ENCODE data around the gene CCDC116. TPM values are rescaled to one million over a fixed set of nuclear protein-coding genes. Genes with fewer than 3 reads are reported as not detected.
A peak's percentile ranks its signal among the peaks of the same experiment; 100 is the strongest.
"Not testable (repeated sequence)": the region's sequence is repeated elsewhere in the genome, so short reads cannot be mapped to it uniquely, and the experiment has no call there.

Gene CCDC116
- total RNA-seq, 2 donors from 2014 or later: 0.59 TPM; not detected in 1

DNA sequence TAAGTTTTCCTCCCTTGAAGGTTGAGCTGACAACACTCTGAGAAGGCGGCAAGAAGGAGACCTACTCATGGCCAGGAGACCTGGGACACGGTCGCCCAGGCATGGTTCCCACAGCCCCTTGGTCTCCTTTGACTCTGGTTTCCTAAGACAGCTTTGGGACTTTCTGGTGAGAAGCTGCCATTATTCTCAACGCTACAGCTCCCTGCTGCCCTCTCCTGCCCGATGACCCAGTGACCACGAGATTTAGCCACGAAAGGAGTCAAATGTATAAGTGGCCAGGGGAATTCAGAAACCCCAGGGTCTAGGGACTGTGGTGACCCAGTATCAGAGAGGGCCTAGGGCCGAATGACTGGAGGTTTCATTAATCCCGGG lies 8.8 kb downstream of the CCDC116 start:
- Histone ChIP-seq H3K36me3 (no peaks in the 10 kb centered on the region), H3K27ac (peak overlapping the region; percentile 25), H3K4me1 (peaks cover 4% of the 10 kb centered on the region), H3K27me3 (no peaks in the 10 kb centered on the region), H3K9ac (ENCODE audit: low read depth in 2 of 2, low read length in 2 of 2) (peak overlapping the region; percentile 32 to 70), H3K4me3 (peak overlapping the region; percentile 80), H3K9me3 (no peaks in the 10 kb centered on the region)
- intact Hi-C loops (cut with DNase I): loop anchor here (2.0 kb wide), 1 partner anchor 71 kb away; no protein-coding TSS in a partner anchor
- TF ChIP-seq, protein P1, sequence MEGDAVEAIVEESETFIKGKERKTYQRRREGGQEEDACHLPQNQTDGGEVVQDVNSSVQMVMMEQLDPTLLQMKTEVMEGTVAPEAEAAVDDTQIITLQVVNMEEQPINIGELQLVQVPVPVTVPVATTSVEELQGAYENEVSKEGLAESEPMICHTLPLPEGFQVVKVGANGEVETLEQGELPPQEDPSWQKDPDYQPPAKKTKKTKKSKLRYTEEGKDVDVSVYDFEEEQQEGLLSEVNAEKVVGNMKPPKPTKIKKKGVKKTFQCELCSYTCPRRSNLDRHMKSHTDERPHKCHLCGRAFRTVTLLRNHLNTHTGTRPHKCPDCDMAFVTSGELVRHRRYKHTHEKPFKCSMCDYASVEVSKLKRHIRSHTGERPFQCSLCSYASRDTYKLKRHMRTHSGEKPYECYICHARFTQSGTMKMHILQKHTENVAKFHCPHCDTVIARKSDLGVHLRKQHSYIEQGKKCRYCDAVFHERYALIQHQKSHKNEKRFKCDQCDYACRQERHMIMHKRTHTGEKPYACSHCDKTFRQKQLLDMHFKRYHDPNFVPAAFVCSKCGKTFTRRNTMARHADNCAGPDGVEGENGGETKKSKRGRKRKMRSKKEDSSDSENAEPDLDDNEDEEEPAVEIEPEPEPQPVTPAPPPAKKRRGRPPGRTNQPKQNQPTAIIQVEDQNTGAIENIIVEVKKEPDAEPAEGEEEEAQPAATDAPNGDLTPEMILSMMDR (IDR thresholded peaks at IDR 0.05): peak; percentile 41
- peak; percentile 68 for DNase-seq

DNA sequence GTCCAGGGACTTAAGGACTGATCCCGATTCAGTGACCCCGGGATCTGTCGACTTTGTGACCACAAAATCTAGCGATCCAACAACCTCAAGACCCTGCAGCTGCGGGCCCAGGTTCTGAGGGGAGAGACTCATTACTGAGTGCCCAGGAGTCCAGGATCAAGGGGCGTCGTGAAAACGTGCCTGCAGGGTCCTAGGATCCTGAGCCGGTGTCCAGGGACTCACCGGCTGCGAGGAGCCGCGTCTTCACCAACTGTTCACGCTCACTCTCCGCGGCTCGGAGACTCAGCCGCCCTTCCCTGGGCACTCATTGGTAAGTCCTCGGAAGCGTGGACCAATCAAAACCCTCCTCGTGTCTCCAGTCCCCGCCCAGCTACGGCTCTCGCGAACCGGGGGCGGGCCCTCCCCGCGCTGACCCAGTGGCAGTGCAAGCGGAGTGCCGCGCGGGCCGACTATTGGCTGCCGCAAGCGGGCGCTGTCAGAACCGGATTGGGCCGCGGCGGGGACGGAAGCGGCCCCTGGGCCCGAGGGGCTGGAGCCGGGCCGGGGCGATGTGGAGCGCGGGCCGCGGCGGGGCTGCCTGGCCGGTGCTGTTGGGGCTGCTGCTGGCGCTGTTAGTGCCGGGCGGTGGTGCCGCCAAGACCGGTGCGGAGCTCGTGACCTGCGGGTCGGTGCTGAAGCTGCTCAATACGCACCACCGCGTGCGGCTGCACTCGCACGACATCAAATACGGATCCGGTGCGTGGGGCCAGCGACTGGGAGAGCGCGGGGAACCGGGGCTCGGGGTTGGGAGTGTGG lies 9.4 kb downstream of the CCDC116 start, which contains the start of gene SDF2L1:
Gene SDF2L1, plus strand, starts transcription at position 514 of the 795 bp plus-strand sequence. Its CDS starts 35 bp downstream, at position 549.
- Histone ChIP-seq H3K27ac (peak within 1 kb of the TSS; percentile 33), H3K36me3 (no peaks in the 10 kb centered on the region), H3K9ac (ENCODE audit: low read depth in 2 of 2, low read length in 2 of 2) (peak within 1 kb of the TSS; percentile 71 to 79), H3K4me1 (peaks cover 4% of the 10 kb centered on the region), H3K9me3 (no peaks in the 10 kb centered on the region), H3K27me3 (no peaks in the 10 kb centered on the region), H3K4me3 (peak within 1 kb of the TSS; percentile 80)
- intact Hi-C loops (cut with DNase I): loop anchor here (2.0 kb wide), 1 partner anchor 71 kb away; no protein-coding TSS in a partner anchor
- peak; percentile 99 for DNase-seq
- TF ChIP-seq, protein P1 (IDR thresholded peaks at IDR 0.05): no peak

DNA sequence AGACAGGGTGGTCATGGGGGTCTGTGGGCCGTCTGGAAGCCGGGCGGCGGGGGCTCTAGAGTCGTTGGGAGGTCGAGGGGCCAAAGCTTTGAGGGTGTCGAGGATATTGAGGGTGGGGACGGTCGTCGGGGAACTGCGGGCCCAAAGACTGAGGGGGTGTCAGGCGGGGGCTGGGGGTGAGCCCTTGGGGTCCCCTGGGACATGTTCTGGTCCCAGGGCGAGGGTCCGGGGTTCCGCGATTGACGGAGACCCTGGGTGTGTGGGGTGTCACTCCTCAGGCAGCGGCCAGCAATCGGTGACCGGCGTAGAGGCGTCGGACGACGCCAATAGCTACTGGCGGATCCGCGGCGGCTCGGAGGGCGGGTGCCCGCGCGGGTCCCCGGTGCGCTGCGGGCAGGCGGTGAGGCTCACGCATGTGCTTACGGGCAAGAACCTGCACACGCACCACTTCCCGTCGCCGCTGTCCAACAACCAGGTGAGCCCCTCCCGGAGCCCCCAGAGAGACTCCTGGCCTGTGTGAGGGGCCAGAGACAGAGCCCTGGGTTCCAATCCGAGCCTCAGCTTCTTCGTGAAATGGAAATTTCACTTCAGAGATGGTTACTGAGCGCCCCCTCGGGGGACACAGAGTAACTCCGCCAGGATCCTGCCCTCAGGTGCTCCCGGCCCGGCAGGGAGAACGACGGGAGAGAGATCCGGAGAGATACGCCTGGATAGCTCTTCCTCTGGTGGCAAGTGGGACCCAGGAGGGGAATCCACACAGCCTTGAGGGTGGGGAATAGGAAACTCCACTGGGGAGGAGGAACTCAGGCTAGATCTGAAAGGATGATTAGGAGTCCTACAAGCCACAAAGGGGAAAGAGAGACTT lies 10.3 kb downstream of the CCDC116 start:
- H3K9me3 ChIP-seq: no peaks in the 10 kb centered on the region
- TF ChIP-seq, protein P1 (IDR thresholded peaks at IDR 0.05): peak; percentile 50
- peak overlapping the region; percentile 33 for H3K27ac ChIP-seq
- peak overlapping the region; percentile 71 to 79 for H3K9ac ChIP-seq (ENCODE audit: low read depth in 2 of 2, low read length in 2 of 2)
- intact Hi-C loops (cut with DNase I): no loop called here
- peak overlapping the region; percentile 80 for H3K4me3 ChIP-seq
- no peaks in the 10 kb centered on the region for H3K36me3 ChIP-seq
- H3K27me3 ChIP-seq: no peaks in the 10 kb centered on the region
- H3K4me1 ChIP-seq: peaks cover 4% of the 10 kb centered on the region
- DNase-seq: peak; percentile 78

DNA sequence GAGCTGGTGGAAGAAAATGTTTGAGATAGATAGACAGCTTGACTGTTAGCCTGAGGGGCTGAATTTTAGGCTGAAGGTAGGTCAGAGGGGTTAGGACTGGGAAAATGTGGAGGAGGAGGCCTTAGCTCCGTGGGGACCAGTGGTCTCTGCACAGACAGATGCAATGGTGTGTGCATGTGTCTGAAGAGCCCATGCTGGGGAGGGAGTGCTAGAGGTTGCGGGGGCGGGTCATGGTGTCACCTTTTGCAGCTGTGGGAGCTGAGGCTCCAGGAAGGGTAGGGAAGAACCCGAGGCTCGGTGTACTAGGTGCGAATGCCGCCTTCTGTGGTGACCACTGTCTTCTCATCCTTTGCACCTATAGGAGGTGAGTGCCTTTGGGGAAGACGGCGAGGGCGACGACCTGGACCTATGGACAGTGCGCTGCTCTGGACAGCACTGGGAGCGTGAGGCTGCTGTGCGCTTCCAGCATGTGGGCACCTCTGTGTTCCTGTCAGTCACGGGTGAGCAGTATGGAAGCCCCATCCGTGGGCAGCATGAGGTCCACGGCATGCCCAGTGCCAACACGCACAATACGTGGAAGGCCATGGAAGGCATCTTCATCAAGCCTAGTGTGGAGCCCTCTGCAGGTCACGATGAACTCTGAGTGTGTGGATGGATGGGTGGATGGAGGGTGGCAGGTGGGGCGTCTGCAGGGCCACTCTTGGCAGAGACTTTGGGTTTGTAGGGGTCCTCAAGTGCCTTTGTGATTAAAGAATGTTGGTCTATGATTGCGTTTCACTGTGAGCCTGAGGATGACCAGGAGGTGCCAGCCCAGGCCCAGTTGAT lies 11.2 kb downstream of the CCDC116 start:
- intact Hi-C loops (cut with DNase I): no loop called here
- H3K27ac ChIP-seq: no peak overlapping the region
- no peak overlapping the region for H3K4me3 ChIP-seq
- no peaks in the 10 kb centered on the region for H3K27me3 ChIP-seq
- H3K9ac ChIP-seq (ENCODE audit: low read depth in 2 of 2, low read length in 2 of 2): no peak overlapping the region
- H3K9me3 ChIP-seq: no peaks in the 10 kb centered on the region
- DNase-seq: no peak
- peaks cover 4% of the 10 kb centered on the region for H3K4me1 ChIP-seq
- TF ChIP-seq, protein P1 (IDR thresholded peaks at IDR 0.05): no peak
- no peaks in the 10 kb centered on the region for H3K36me3 ChIP-seq

DNA sequence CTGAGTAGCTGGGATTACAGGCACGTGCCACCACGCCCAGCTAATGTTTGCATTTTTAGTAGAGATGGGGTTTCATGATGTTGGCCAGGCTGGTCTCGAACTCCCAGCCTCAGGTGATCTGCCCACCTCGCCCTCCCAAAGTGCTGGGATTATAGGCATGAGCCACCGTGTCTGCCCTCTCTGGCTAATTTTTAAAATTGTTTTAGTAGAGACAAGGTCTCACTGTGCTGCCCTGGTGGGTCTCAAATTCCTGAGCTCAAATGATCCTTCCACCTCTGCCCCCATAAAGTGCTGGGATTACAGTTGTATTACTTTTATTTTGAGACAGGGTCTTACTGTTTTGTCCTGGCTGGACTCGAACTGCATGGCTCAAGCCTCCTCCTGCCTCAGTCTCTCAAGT lies 13.0 kb downstream of the CCDC116 start:
- H3K27ac ChIP-seq; intact Hi-C loops (cut with DNase I); H3K9me3 ChIP-seq; H3K9ac ChIP-seq (ENCODE audit: low read depth in 2 of 2, low read length in 2 of 2); H3K36me3 ChIP-seq; DNase-seq; H3K4me1 ChIP-seq; H3K4me3 ChIP-seq; H3K27me3 ChIP-seq: not testable (repeated sequence)

All from colonic mucosa (tissue), 4 donors.